PC-9 (cell line): ENCODE data around the gene IGSF6. TPM values are rescaled to one million over a fixed set of nuclear protein-coding genes. Genes with fewer than 3 reads are reported as not detected.
"Not testable (repeated sequence)": the region's sequence is repeated elsewhere in the genome, so short reads cannot be mapped to it uniquely, and the experiment has no call there.

Experiments
- BruUV-seq: library from RNA; stranded (reverse); fragments of 400-500 nt; replicated peaks from 2 replicates; lab custom pipeline; 2021; lab: Mats Ljungman, UMichigan
- CTCF ChIA-PET: fragments of 300-600 bp; sonication (Branson Sonifier 250); formaldehyde crosslinking; loops from one replicate; lab custom pipeline; 2022; ENCODE audit warnings: antibody characterized with exemption; lab: Charles Lee
- POLR2A ChIA-PET: fragments of 300-600 bp; sonication (Branson Sonifier 250); formaldehyde crosslinking; loops from one replicate; lab custom pipeline; 2022; ENCODE audit warnings: antibody characterized with exemption; ENCODE audit not compliant: unreplicated experiment; lab: Charles Lee
- DNase-seq, 2 experiments: peaks; one replicate each; pipeline versions ENCODE4 v3.0.0 to v3.0.0-alpha.2; 2015 to 2022; ENCODE audit warnings: mixed read lengths in 1 of 2
- H2AFZ ChIP-seq: fragments of 200-600 bp; sonication (generic); 2 replicates; pipeline ENCODE4 v1.8.1; 2017; ENCODE audit warnings: antibody characterized with exemption
- H3F3A ChIP-seq: fragments of 200-600 bp; sonication (generic); 2 replicates; pipeline ENCODE4 v1.8.1; 2017; ENCODE audit warnings: antibody characterized with exemption, mild to moderate bottlenecking, low read depth; ENCODE audit not compliant: insufficient read depth
- H3K27ac ChIP-seq: fragments of 200-600 bp; sonication (generic); 2 replicates; pipeline ENCODE4 v1.6.1; 2016; ENCODE audit warnings: mixed run types
- H3K27me3 ChIP-seq: fragments of 200-600 bp; sonication (generic); 2 replicates; pipeline ENCODE4 v1.6.1; 2016; ENCODE audit warnings: low read depth, mixed run types; ENCODE audit not compliant: insufficient read depth
- H3K36me3 ChIP-seq: fragments of 200-600 bp; sonication (generic); 2 replicates; pipeline ENCODE4 v1.6.1; 2016; ENCODE audit warnings: low read depth, mixed run types
- H3K4me1 ChIP-seq: fragments of 200-600 bp; sonication (generic); replicated peaks from 2 replicates; pipeline ENCODE4 v1.6.1; 2016; ENCODE audit warnings: mixed run types; ENCODE audit not compliant: insufficient read depth
- H3K4me2 ChIP-seq: fragments of 200-600 bp; sonication (generic); 2 replicates; pipeline ENCODE4 v1.6.1; 2017; ENCODE audit warnings: mixed run types
- H3K4me3 ChIP-seq: fragments of 200-600 bp; sonication (generic); 2 replicates; pipeline ENCODE4 v1.6.1; 2016; ENCODE audit warnings: mixed run types
- H3K79me2 ChIP-seq: fragments of 200-600 bp; sonication (generic); 2 replicates; pipeline ENCODE4 v1.6.1; 2017; ENCODE audit warnings: low read depth, mixed run types
- H3K9me2 ChIP-seq: fragments of 200-600 bp; sonication (generic); 2 replicates; pipeline ENCODE4 v1.8.1; 2017; ENCODE audit warnings: mild to moderate bottlenecking; ENCODE audit not compliant: insufficient read depth
- H3K9me3 ChIP-seq: fragments of 200-600 bp; sonication (generic); 2 replicates; pipeline ENCODE4 v1.8.1; 2016; ENCODE audit warnings: low read depth; ENCODE audit not compliant: insufficient read depth
- H4K20me1 ChIP-seq: fragments of 200-600 bp; sonication (generic); 2 replicates; pipeline ENCODE4 v1.8.1; 2017; ENCODE audit not compliant: insufficient read depth
- EZH2 ChIP-seq: fragments of 200-600 bp; sonication (generic); IDR thresholded peaks from 2 replicates; pipeline ENCODE4 v1.8.0; 2017; ENCODE audit warnings: antibody characterized with exemption, low read depth
- intact Hi-C: fragments of 100-400 bp; cut with micrococcal nuclease; formaldehyde crosslinking; loops from one replicate; pipeline ENCODE4 v1.10.0; 2022; ENCODE audit not compliant: unreplicated experiment
- total RNA-seq: library from RNA; stranded (reverse); gene quantifications from 2 replicates; pipeline ENCODE4 v1.2.3, GENCODE V29; 2021
- TF ChIP-seq, protein P1 (sequence below): fragments of 200-600 bp; sonication (generic); conservative IDR thresholded peaks from 2 replicates; pipeline ENCODE4 v1.6.1; 2017; ENCODE audit warnings: mixed run types, antibody characterized with exemption, mild to moderate bottlenecking, moderate library complexity

Gene IGSF6
- total RNA-seq, 1 experiment from 2014 or later, result not detected

DNA sequence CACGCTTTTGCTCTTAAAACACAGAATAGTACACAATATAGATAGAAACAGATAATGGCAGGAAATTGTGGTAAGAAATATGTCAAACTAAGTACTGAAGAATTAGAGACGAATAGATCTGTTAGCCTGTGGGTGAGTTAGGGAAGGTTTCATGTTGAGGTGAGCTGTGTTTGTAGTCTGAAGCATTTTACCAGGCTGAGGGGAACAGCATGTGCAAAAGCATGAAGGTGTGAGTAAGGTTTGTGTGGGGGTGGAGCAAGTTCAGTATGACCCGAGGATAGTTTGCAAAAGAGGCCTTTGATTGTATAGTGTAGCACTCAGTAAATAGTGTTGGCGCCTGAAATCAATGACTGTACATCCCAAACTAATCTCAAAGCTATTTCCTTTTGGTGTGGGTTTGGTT, 13.8 kb downstream of the IGSF6 start:
- peaks cover 45% of the 10 kb centered on the region for H3F3A ChIP-seq
- no peaks in the 10 kb centered on the region for H3K9me2 ChIP-seq
- ChIA-PET POLR2A (interaction anchor here (0.5 to 0.6 kb wide), 2 partner anchors 29 to 48 kb away, joined by 3 to 18 read pairs; no protein-coding TSS in a partner anchor), CTCF (no interaction called here)
- no peaks in the 10 kb centered on the region; the same call in 1 of the 2 replicates for H3K36me3 ChIP-seq
- H3K27ac ChIP-seq, result peak overlapping the region; percentile 75
- H3K9me3 ChIP-seq, result no peaks in the 10 kb centered on the region
- DNase-seq, result peak in 1 of 2 experiments; percentile 88
- no peaks in the 10 kb centered on the region for H4K20me1 ChIP-seq
- no peak overlapping the region for H2AFZ ChIP-seq
- TF ChIP-seq, protein P1, sequence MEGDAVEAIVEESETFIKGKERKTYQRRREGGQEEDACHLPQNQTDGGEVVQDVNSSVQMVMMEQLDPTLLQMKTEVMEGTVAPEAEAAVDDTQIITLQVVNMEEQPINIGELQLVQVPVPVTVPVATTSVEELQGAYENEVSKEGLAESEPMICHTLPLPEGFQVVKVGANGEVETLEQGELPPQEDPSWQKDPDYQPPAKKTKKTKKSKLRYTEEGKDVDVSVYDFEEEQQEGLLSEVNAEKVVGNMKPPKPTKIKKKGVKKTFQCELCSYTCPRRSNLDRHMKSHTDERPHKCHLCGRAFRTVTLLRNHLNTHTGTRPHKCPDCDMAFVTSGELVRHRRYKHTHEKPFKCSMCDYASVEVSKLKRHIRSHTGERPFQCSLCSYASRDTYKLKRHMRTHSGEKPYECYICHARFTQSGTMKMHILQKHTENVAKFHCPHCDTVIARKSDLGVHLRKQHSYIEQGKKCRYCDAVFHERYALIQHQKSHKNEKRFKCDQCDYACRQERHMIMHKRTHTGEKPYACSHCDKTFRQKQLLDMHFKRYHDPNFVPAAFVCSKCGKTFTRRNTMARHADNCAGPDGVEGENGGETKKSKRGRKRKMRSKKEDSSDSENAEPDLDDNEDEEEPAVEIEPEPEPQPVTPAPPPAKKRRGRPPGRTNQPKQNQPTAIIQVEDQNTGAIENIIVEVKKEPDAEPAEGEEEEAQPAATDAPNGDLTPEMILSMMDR, result no peak
- no peak for TF ChIP-seq EZH2
- peaks cover 53% of the 10 kb centered on the region for H3K4me1 ChIP-seq
- H3K4me3 ChIP-seq, result no peak overlapping the region
- intact Hi-C loops, result loop anchor here (5.0 kb wide), 1 partner anchor 41 kb away; the partner anchor contains the start of gene METTL9
- H3K27me3 ChIP-seq, result no peaks in the 10 kb centered on the region
- no TSS peak for BruUV-seq
- H3K4me2 ChIP-seq, result peak overlapping the region; percentile 53
- H3K79me2 ChIP-seq, result peaks cover 59% of the 10 kb centered on the region

DNA sequence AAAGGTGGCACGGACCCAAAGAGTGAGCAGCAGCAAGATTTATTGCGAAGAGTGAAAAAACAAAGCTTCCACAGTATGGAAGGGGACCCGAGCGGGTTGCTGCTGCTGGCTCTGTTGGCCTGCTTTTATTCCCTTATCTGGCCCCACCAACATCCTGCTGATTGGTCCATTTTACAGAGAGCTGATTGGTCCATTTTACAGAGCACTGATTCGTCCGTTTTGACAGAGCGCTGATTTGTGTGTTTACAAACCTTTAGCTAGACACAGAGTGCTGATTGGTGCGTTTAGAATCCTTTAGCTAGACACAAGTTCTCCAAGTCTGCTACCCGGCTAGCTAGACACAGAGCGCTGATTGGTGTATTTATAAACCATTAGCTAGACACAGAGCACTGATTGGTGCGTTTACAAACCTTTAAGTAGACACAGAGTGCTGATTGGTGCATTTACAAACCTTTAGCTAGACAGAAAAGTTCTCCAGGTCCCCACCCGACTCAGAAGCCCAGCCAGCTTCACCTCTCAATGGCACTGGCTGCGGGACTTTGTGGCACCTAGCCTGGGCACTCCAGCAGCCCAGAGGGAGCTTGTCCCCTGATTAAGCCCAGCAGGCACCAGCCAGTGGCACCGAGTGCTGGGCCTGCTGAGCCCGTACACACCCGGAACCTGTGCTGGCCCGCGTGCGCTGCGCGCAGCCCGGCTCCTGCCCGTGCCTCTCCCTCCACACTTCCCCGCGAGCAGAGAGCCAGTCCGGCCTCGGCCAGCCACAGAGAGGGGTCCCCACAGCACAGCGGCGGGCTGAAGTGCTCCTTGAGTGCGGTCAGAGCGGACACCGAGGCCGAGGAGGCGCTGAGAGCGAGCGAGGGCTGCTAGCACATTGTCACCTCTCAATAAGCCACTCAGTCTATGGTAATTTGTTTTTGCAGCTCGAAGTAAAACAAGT, 15.1 kb downstream of the IGSF6 start:
- peak overlapping the region; percentile 75 for H3K27ac ChIP-seq
- H2AFZ ChIP-seq, result no peak overlapping the region
- POLR2A ChIA-PET, result no interaction called here
- H3K9me3 ChIP-seq, result no peaks in the 10 kb centered on the region
- no TSS peak for BruUV-seq
- no peak for DNase-seq
- H3K4me1 ChIP-seq, result peaks cover 66% of the 10 kb centered on the region
- CTCF ChIA-PET, result no interaction called here
- peaks cover 59% of the 10 kb centered on the region for H3K79me2 ChIP-seq
- TF ChIP-seq, protein P1, result no peak
- no peak for TF ChIP-seq EZH2
- peaks cover 53% of the 10 kb centered on the region for H3F3A ChIP-seq
- H3K4me2 ChIP-seq, result no peak overlapping the region
- H3K4me3 ChIP-seq, result no peak overlapping the region
- H4K20me1 ChIP-seq, result no peaks in the 10 kb centered on the region
- H3K27me3 ChIP-seq, result no peaks in the 10 kb centered on the region
- intact Hi-C loops, result loop anchor here (5.0 kb wide), 1 partner anchor 40 kb away; the partner anchor contains the start of gene METTL9
- H3K9me2 ChIP-seq, result no peaks in the 10 kb centered on the region
- H3K36me3 ChIP-seq, result no peaks in the 10 kb centered on the region

DNA sequence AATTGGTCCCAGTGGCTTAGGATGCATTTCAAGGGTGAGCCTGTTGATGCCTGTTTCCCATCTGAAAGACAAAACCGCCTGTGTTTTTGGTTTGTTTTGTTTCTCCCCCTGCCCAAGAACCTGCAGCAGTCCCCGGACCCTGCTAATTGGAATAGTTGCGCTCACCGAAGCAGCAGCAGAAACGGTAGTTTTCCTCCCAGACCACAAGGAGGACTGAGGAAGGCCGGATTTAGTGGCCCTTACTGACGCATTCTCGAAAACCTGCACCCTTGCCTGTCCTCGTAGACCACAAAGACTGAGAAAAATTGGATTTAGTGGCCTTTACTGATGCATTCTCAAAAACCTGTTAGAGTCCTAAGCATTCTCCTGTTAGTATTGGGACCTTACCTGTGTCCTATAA, 16.7 kb downstream of the IGSF6 start:
- BruUV-seq, H3K27me3 ChIP-seq, DNase-seq, H4K20me1 ChIP-seq, H3K9me3 ChIP-seq, H3K27ac ChIP-seq, H3K36me3 ChIP-seq, H3K4me3 ChIP-seq, H3K9me2 ChIP-seq, H2AFZ ChIP-seq, CTCF ChIA-PET, POLR2A ChIA-PET: not testable (repeated sequence)
- peaks cover 82% of the 10 kb centered on the region for H3K4me1 ChIP-seq
- intact Hi-C loops, result loop anchor here (5.0 kb wide), 1 partner anchor 38 kb away; the partner anchor contains the start of gene METTL9
- peaks cover 60% of the 10 kb centered on the region for H3F3A ChIP-seq
- peaks cover 59% of the 10 kb centered on the region for H3K79me2 ChIP-seq
- H3K4me2 ChIP-seq, result 0 out of 2 replicates have a peak overlapping the region, but pooled peaks have one; percentile 71
